GOT3 (cell line): ENCODE results near the gene IPO9.
"Not testable (repeated sequence)": the region's sequence is repeated elsewhere in the genome, so short reads cannot be mapped to it uniquely, and the experiment has no call there.

ENCODE experiments used
- DNase-seq: peaks from one replicate; lab custom pipeline; 2025; ENCODE audit warnings: mixed read lengths; lab: John Stamatoyannopoulos, UW

The IPO9 gene

DNA sequence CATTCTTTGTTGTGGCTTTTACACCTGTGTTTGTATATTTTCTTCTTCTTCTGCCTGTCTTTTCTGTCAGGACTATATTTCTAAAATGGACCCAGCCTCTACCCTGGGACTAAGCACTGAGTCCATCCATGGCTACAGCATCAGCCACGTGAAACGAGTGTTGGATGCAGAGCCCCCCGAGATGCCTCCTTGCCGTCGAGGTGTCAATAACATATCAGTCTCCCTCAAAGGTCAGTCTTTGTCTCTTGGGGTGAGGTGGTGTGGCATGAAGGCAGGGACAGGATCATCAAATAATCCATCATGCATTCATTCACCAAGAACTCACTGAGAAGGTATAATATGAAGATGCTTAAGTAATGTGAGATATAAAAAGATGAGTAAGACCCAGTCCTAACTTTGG, 19.1 kb upstream of the IPO9 start:
- no peak for DNase-seq

DNA sequence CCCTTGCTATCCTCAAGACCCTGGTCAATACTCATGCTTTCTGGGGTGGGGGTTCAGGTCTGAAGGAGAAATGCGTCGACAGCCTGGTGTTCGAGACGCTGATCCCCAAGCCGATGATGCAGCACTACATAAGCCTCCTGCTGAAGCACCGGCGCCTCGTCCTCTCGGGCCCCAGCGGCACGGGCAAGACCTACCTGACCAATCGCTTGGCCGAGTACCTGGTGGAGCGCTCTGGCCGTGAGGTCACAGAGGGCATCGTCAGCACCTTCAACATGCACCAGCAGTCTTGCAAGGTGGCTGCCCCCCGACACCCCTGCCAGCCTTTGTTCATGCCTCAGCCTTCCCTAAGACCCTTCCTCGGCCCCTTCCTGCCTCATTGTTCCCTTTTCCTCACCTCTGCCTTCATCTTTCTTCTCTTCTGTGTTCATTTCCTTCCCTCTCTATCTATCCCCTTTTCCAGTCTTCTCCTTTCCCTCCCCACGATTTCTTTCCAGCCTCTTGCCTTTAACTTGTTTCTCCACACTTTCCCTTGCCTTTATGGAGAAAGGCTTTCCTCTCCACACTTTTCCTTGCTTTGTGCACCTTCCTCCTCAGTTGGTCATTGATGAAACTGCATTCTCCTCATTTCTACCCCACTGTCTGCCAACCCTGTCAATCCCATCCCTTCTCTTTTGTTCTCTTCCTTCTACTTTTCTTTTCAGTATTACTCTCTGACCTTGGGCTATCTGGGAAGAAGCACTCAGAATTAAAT, 18.3 kb upstream of the IPO9 start:
- no peak for DNase-seq

DNA sequence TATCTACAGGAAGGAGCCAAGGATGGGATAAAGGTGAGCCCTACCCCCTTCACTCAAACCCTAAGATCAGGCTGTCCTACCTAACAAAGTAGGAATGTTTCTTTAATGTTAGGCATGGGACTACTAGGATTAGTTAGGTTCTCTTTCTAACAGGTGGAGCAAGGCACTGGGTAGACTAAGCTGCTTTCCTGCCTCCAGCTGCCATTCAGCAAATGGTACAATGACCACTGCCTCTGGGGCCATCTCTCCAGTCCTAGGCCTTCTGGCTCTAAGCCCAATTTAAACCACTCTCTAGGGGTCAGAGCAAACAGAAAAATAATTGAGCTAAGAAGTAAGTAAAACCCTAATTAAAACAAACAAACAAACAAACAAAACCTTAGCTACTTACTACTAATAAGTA, 15.7 kb upstream of the IPO9 start:
- no peak for DNase-seq

DNA sequence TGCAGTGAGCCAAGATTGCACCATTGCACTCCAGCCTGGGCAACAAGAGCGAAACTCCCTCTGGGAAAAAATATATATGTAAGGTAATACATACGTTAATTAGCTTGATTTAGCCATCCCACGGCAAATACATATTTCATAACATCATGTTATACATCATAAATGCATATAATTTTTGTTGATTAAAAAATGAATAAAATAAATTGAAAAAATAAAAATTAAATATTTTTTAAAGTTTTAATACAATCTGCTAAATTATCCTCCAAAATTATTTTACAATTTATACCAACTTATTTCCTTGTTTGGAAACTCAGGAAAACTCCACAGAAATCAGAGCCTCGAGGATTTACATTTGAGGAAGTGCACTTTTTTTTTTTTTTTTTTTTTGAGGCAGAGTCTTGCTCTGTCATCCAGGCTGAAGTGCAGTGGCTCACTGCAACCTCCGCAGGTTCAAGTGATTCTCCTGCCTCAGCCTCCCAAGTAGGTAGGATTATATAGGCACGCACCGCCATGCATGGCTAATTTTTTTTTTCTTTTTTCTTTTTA, 12.6 kb upstream of the IPO9 start:
- no peak for DNase-seq

DNA sequence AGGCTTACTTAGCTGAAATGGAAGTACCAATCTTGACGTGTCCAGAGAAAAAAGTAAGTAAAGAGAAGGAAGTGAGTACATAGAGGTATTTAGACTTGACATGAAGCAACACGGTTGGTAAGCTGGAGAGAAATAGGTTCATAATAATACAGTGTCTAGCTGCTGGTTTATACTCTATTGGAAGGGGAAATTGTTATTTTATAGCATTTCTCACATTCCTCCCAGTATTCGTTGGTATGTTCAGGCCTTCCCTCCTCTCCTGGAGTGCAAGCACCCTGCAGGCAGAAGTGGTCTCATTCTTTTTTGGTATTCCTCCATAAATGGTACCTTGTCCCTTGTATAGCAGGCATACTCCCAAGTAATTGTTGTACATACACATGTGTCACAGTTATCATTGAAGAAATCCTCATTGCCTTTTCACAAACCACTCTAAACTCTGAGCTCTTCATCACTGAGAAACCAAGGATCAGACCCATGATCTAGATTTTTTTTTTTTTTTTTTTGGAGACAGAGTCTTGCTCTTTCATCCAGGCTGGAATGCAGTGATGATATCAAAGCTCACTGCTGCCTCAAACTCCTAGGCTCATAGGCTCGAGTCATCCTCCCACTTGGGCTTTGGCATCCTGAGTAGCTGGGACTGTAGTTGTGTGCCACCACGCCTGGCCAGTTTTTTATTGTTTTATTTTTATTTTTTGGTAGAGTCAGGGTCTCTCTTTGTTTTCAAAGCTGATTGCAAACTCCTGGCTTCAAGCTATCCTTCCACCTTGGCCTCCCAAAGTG, 9.8 kb upstream of the IPO9 start:
- DNase-seq = no peak

DNA sequence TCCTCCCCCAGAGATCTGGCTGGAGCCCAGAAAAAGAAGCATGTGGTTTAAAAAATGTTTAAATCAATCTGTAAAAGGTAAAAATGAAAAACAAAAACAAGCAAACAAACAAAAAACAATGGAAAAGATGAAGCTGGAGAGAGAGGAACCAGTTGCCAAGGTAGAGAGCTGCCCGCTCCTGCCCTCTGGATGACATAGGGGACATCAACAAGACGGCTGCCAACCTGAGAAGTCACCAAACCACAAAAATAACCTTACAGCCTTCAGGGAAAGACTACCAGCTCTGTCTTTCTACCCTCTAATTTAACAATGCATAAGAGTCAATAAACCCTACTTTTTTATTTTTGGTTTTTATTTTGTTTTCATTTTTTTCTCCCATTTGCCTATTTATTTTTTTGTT, 8.5 kb upstream of the IPO9 start:
- DNase-seq = no peak

DNA sequence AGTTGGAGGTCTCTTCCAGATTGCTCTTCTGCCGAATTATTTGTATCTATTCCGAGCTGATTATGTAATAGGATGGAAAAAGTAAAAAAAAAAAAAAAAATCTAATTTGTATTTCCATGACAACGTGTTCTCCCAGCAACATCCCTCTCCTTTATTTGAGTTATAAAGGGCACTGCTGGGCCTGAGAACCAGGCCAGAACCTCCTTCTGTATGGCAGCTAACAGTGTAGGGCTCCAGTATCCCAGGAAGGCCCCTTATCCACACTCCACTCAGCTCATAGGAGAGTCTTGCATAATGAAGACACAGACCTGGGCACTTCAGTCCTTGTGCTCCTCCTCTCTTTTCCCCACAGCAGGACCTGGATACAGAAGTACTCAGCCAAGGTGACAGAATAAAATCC, 3.7 kb upstream of the IPO9 start:
- DNase-seq = no peak

DNA sequence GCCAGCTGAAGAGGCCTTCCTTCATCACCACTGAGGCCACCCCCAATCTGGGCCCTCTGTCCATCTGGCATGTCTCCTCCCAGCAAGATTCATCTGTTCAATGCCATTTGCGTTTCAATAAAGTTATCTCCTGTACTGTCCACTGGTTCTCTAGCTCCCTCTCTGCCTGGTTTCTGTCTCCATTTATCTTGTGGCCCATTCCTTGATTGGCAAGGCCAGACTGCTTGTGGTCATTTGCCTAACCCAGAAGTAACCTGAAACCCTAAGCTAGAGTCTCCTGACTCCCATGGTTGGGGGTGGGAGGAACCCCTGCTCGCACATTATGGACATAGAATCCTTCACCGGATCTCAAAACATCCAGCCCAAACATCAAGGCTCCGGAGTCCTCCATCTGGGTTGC, 2.1 kb upstream of the IPO9 start:
- no peak for DNase-seq

DNA sequence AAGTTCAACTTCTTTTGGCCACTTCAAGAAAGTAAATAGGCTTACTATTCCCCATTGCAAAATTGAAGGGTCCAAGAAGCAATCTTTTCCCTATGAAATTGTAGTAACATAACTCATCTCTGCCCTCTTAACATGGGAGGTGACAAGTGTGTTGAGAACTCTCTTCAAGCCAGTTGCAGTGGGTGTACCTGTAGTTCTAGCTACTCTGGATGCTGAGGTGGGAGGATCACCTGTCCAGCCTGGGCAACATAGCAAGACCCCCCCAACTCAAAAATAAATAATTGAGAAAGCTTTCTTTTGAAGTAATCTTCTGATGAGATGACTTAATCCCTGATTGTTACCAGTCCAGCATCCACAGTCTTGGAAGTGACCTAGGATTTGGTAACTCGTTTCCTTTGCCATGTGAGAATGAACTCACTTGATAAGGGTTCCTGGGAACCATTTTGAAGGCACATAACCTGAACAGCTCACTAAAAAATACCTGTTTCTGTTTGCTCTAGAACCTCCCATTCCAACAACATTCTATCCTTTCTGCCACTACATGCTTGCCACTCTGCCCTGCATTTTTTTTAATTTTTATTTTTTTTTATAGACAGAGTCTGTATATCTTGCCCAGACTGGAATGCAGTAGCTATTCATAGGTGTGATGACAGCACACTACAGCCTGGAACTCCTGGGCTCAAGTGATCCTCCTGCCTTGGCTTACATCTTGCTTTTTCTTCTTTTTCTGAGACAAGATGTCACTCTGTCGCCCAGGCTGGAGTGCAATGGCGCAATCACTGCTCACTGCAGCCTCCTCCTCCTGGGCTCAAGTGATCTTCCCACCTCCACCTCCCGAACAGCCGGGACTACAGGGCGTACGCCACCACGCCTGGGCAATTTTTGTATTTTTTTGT, 1.4 kb upstream of the IPO9 start:
- no peak for DNase-seq

DNA sequence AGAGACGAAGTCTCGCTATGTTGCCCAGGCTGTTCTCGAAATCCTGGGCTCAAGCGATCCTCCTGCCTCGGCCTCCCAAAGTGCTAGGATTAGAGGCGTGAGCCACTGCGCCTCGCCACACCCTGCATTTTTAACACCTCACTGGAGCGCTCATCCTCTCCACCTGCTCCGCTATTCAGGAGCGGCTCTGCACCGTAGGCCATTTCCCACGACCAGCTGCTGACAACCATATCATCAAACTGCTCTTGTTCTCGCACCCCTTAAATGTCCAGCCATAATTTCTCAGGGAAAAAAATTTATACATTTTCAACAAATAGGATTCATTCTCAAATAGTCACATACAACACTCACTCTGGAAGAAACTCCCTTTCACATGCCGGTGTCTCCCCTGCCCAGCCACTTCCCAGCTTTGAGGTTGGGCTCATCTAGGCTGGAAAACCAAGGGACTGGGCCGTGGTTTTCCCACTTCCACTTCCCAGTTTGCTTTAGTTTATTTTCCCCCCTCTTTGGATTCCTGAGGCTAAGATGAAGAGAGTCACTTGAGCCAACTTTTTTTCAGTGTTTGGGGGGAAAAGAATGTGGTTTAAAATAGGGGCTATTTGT, 639 bp upstream of the IPO9 start:
- DNase-seq = no peak

DNA sequence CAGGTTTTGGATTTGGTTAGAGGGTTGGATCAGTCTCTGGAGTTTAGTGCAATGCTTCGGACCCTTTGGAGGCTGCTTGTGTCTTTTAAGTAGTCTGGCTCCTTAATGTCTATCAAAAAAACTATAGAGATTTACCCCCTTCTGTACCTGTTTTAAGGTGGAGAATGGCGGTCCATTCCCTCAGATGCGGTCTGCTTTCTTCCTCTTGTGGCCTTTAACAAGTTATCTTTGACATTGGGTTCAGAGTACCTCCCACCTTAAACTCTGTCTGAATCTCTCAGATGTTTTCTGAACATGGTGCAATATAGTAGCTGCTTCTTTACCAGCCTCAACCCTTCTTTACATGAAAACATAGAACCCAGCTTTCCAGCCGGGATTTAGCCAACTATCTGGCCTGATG, 2.4 kb downstream of the IPO9 start:
- no peak for DNase-seq

DNA sequence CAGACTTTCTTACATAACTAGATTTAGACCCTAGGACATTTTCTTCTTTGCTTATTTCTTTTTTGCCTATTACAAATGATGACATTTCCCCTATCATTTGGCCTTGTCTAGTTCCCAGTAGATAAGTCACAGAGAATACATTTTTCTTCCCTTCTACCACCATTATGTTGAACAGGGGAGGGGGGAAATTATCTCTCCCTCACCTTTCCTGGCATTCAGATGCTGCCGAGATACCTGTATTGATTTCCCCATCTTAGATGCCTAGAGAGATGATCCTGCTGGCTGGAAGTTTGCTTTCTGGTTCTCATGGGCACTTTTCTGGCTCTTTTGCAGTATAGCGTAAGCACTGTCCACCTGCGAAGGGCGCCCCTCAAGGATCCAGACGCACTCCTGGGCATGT, 5.7 kb downstream of the IPO9 start:
- no peak for DNase-seq

DNA sequence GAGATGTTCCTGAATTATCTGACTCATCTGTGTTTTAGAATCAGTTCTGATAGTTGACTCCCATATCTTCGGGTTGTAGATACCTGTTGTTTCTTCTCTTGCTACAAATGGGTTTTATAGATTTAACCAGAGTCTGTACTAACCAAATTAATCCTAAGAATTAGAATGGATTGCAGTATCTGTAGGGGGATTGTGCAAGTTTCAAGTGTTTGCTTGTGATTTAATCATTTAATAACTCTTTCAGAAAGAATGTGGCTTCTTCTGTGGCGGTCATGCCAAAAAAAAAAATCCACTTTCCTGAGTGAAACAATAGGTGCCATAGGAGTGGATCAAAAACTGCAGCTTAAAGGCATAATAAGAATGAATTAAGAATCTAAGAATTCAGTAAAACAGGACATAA, 9.4 kb downstream of the IPO9 start:
- DNase-seq = no peak

DNA sequence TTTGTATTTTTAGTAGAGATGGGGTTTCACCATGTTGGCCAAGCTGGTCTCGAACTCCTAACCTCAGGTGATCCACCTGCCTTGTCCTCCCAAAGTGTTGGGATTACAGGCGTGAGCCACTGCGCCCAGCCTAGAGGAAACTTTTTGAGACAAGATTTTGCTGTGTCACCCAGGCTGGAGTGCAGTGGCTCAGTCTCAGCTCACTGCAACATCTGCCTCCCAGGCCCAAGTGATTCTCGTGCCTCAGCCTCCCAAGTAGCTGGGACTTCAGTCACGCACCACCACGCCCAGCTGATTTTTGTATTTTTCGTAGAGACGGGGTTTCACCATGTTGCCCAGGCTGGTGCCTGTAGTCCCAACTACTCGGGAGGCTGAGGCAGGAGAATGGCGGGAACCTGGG, 10.1 kb downstream of the IPO9 start:
- DNase-seq = not testable (repeated sequence)

DNA sequence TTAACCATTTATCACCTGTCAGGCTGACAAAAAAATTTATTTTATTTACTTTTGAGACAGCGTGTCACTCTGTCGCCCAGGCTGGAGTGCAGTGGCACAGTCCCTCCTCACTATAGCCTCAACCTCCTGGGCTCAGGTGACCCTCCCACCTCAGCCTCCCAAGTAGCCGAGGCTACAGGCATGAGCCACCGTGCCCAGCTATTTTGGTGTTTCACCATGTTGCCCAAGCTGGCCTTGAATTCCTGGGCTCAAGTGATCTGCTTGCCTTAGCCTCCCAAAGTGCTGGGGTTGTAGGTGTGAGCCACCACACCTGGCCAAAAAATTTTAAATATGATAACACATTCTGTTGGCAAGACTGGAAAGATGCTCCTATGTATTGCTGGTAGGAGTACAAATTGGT, 11.1 kb downstream of the IPO9 start:
- DNase-seq = no peak

DNA sequence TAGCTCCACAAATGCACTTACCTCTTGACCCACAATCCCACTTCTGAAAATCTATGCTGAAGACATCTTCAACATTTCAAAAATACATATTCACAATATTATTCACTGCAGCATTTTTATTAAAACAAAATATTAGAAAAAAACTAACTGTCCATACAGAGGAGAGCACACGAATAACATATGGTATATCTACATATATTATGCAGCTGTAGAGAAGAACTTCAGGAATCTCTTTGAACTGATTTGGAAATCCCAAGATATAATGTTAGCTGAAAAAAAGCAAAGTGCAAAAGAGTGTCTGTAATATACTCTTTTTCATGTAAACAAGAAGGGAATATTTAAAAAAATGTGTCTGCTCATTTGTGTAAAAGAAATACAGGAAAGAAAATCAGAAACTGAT, 11.5 kb downstream of the IPO9 start:
- DNase-seq = no peak

DNA sequence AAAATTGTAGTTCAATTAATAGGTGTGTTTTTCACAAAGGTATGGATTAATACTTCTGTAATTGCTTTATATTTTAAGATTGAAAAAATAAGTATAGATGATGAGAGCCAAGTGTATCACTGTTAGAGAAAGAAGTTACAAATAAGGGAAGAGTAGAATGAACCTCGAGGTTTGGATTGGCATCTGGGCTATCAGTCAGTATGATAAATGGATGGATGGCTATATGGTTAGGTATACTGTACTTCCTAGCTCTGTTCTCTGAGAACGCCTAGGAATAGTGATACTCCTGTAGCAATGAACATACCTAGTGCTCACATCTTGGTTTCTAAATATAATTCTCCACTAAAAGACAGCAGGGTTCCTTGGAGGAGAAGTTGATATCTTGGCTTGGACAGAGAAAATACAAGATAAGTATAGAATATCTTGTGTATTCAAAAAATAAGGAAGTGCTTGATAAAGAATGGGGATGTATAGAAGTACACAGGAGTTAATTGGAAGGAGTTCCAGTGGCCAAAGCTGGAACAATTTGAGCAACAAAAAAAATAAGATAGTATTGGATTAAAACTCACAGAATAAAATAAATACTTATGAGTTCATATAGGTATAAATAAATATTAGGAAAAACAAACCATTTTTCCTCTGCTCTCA, 12.4 kb downstream of the IPO9 start:
- no peak for DNase-seq

DNA sequence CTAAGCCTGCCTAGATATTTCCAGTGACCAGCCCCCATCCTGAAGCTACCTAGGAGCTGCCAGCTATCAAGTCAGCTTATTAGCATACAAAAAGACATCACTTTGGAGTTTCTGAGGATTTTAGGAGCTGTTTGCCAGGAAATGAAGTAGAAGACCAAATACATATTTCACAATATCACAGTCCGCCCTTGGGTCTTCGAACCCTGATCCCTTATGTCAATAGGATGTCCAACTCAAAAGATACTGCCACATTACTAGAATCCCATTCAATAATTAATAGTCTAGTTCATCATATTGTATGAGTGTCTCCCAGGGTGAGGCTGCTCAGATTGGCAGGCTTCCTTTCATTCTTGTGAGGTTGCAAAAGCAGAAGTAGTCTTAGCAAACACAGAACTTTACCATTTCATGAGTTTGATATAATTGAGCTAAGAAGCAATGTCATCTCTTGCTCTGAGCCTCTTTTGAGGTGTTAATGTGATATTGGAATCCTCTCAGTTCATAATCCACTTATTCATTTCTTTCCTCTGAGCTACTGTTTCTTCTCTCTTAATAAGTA, 13.6 kb downstream of the IPO9 start:
- DNase-seq = no peak

DNA sequence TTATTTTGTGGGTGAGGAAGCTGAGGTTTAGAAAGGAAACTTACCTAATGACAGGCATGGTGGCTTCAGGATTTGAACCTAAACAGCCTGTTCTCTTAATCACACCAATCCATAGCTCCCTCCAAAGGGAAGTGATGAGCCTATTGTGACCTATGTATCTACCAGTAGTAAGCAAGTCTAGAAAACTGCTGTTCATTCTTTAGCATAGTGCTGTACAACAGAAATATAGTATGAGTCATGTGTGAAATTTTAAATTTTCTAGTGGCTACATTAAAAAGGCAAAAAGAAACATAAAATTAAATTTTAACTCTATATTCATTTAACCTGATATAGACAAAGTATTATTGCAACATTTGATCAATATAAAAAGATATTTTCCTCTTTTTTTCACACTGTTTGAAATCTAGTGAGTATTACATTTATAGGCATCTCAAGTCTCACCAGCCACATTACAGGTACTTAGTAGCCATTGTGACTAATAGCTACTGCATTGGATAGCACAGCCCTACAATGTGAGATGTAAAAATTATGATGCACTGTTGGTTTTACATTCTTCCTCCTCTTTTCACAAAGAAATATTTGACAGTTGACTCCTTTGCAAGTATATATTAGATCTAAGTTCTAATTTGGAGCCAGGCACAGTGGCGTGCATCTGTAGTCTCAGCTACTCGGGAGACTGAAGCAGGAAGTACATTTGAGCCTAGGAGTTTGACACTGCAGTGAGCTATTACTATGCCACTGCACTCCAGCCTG, 16.6 kb downstream of the IPO9 start:
- no peak for DNase-seq

DNA sequence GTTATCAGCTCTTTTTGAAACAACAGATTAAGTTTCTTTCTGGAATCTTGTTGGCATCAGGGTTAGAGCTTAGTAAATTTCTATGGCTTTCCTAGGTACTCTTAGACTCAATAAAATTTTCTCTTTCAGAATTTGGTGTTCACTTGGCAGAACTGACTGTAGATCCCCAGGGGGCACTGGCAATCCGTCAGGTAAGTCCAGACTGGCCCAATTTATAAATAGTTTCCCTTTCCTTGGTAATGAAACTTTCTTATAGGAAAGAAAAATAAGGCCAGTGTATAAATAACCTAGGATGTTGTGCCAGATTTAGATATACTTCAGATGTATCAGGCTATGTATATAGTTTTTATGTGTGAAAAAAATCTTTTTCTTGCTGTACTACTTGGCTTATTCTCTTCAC, 18.2 kb downstream of the IPO9 start:
- no peak for DNase-seq
